ENCODE measurements around the gene PRKCA. TPM values are rescaled to one million over a fixed set of nuclear protein-coding genes. Genes with fewer than 3 reads are reported as not detected.

Gene PRKCA
- total and polyA plus RNA-seq, 9 of the 15 experiments (the other 6 are each of a cell fraction or from before 2014, with no cell fraction given), result 3.2 to 33.0 (median 17.8) TPM

DNA sequence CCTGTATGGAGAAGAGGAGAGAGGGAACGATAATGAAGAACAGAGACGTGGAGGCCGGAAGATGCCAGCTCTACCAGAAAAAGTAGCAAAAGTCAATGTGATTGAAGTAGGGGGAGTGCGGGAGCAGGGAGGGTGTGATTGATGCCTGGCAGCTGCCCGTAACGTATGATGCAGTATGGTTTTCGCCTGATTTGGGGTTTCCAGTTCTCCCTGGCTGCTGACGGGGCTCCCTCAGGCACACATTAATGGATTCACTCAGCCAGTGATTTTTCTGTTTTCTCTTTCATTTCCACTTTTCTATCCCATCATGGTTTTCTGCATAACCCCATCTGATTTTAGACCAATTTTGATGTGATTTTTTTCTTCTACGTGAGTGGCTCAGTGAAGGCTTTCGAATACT, 62.1 kb downstream of the PRKCA start:
- Histone ChIP-seq H3K36me3 (ENCODE audit: control insufficient read depth, insufficient read depth, low read length) (no peaks in the 10 kb centered on the region), H3K4me2 (ENCODE audit: insufficient read depth, low read length) (no peak overlapping the region), H3K9me1 (ENCODE audit: control insufficient read depth, insufficient read depth, low read length) (no peaks in the 10 kb centered on the region), H3K9me3 (replicated peaks; ENCODE audit: control insufficient read depth, insufficient read depth, low read depth, low read length) (no peaks in the 10 kb centered on the region), H3K79me2 (ENCODE audit: control insufficient read depth, insufficient read depth, low read length) (peaks cover 15% of the 10 kb centered on the region), H3K4me1 (replicated peaks in 1 of 2; ENCODE audit: control insufficient read depth in 2 of 2, insufficient read depth in 2 of 2, low read length in 2 of 2) (peaks cover 3 to 27% of the 10 kb centered on the region in 2 experiments; a peak in 3 of 5 replicates), H3K27me3 (ENCODE audit: control insufficient read depth in 2 of 2, insufficient read depth in 2 of 2, low read length in 2 of 2) (no peaks in the 10 kb centered on the region), H3K4me3 (no peak overlapping the region), H3K9ac (ENCODE audit: insufficient read depth in 1 of 2, low read depth in 2 of 2, low read length in 2 of 2) (no peak overlapping the region), H4K20me1 (replicated peaks; ENCODE audit: control insufficient read depth, insufficient read depth, low read length) (peaks cover 3% of the 10 kb centered on the region; the same call in 1 of the 2 replicates), H3K27ac (ENCODE audit: extremely low read depth, low read depth, low read length) (no peak overlapping the region), H2AFZ (ENCODE audit: low read depth, low read length) (no peak overlapping the region)
- TF ChIP-seq JUND (IDR thresholded peaks at IDR 0.05; ENCODE audit: borderline replicate concordance, low read depth, low read length), result no peak
- TF ChIP-seq JUND (tag; IDR thresholded peaks at IDR 0.05; ENCODE audit: borderline replicate concordance, low read depth, low read length), result no peak
- no peak for TF ChIP-seq ZNF324 (CRISPR knock-in tag; IDR thresholded peaks at IDR 0.05)
- TF ChIP-seq CBFA2T2 (conservative IDR thresholded peaks at IDR 0.05), result no peak
- no peak for TF ChIP-seq SNIP1 (IDR thresholded peaks at IDR 0.05; ENCODE audit: low read depth)
- no peak for TF ChIP-seq MAFG (tag; conservative IDR thresholded peaks at IDR 0.05)
- TF ChIP-seq GABPB2 (CRISPR knock-in tag; conservative IDR thresholded peaks at IDR 0.05), result no peak
- no peak for TF ChIP-seq CEBPZ (IDR thresholded peaks at IDR 0.05; ENCODE audit: borderline replicate concordance, low read depth, low read length)
- TF ChIP-seq TCF7L2 (IDR thresholded peaks at IDR 0.05; ENCODE audit: low read depth, low read length), result no peak
- TF ChIP-seq CAMTA2 (CRISPR knock-in tag; conservative IDR thresholded peaks at IDR 0.05), result no peak
- no peak for TF ChIP-seq IFI16 (CRISPR knock-in tag; IDR thresholded peaks at IDR 0.05)
- TF ChIP-seq NR2C2 (CRISPR knock-in tag; IDR thresholded peaks at IDR 0.05), result no peak
- no peak for TF ChIP-seq NR2C2 (tag; IDR thresholded peaks at IDR 0.05)
- no peak for TF ChIP-seq ZBTB7A (IDR thresholded peaks at IDR 0.05; ENCODE audit: borderline replicate concordance, control insufficient read depth, low read depth, low read length)
- no peak for TF ChIP-seq MBD1 (CRISPR knock-in tag; IDR thresholded peaks at IDR 0.05)
- POLR2A ChIA-PET, result interaction anchor here (0.6 to 1.0 kb wide), 2 partner anchors 16 to 38 kb away, joined by 3 read pairs; no protein-coding TSS in a partner anchor
- no peak for ATAC-seq
- no peak for DNase-seq (ENCODE audit: extremely low read depth in 1 of 4, low spot score in 3 of 4)
- no peak for FAIRE-seq
- in situ Hi-C loops (cut with MboI) (no loop called here), intact Hi-C loops (cut with micrococcal nuclease) (no loop called here)
- BruUV-seq (replicated peaks), result no TSS peak
- 76% methylated on average over 10 of the region's 10 CpGs for WGBS (ENCODE audit: insufficient coverage, low coverage, missing lambda C conversion rate)
- CTCF ChIA-PET (ENCODE audit: low intra/inter-chr PET ratio), result no interaction called here

Measured in K562 (cell line).